Inflammatory macrophage treated with lipopolysaccharide for 4 hours (primary cell): ENCODE results near the gene LRRC18.

ENCODE experiments used
- DNase-seq: peaks from one replicate; pipeline ENCODE4 v3.0.0-alpha.2; 2020

The LRRC18 gene

GRCh38 chr10:48939790-48940325 is at the start of gene LRRC18:
LRRC18 (minus strand) TSS chr10:48939840; CDS start chr10:48914155, 25,685 bp downstream.
- DNase-seq: no peak

- no peak for DNase-seq
Observed at GRCh38 chr10:48985621-48986158, 46.0 kb upstream of the LRRC18 start.

- no peak for DNase-seq
Observed at GRCh38 chr10:48983648-48984351, 44.2 kb upstream of the LRRC18 start.

- no peak for DNase-seq
Observed at GRCh38 chr10:48982584-48982983, 42.9 kb upstream of the LRRC18 start.

- peak; percentile 21 for DNase-seq
Observed at GRCh38 chr10:48981310-48981907, 41.8 kb upstream of the LRRC18 start.

GRCh38 chr10:48978318-48978717 is 38.7 kb upstream of the LRRC18 start:
- no peak for DNase-seq

GRCh38 chr10:48976196-48976595 is 36.6 kb upstream of the LRRC18 start:
- peak; percentile 24 for DNase-seq

GRCh38 chr10:48974510-48975156 is 35.0 kb upstream of the LRRC18 start:
- no peak for DNase-seq

- DNase-seq: no peak
Observed at GRCh38 chr10:48973065-48973464, 33.4 kb upstream of the LRRC18 start.

- no peak for DNase-seq
Observed at GRCh38 chr10:48970654-48971053, 31.0 kb upstream of the LRRC18 start.

- no peak for DNase-seq
Observed at GRCh38 chr10:48970046-48970445, 30.4 kb upstream of the LRRC18 start.

- no peak for DNase-seq
Observed at GRCh38 chr10:48968036-48968435, 28.4 kb upstream of the LRRC18 start.

GRCh38 chr10:48965460-48965859 is 25.8 kb upstream of the LRRC18 start:
- no peak for DNase-seq

GRCh38 chr10:48964038-48964437 is 24.4 kb upstream of the LRRC18 start:
- DNase-seq: no peak

- DNase-seq: no peak
Observed at GRCh38 chr10:48958598-48959190, 19.1 kb upstream of the LRRC18 start.

GRCh38 chr10:48957361-48958151 is 17.9 kb upstream of the LRRC18 start:
- no peak for DNase-seq

- DNase-seq: no peak
Observed at GRCh38 chr10:48951707-48952106, 12.1 kb upstream of the LRRC18 start.

GRCh38 chr10:48948470-48949037 is 8.9 kb upstream of the LRRC18 start:
- no peak for DNase-seq

GRCh38 chr10:48947690-48948469 is 8.2 kb upstream of the LRRC18 start:
- no peak for DNase-seq

- DNase-seq: no peak
Observed at GRCh38 chr10:48946891-48947500, 7.4 kb upstream of the LRRC18 start.

- no peak for DNase-seq
Observed at GRCh38 chr10:48946332-48946731, 6.7 kb upstream of the LRRC18 start.
